NCI-H1436 (cell line): ENCODE measurements around the gene SPIB.
"Not testable (repeated sequence)": the region's sequence is repeated elsewhere in the genome, so short reads cannot be mapped to it uniquely, and the experiment has no call there.

Source experiments
- DNase-seq: peaks from one replicate; lab custom pipeline; 2025; lab: John Stamatoyannopoulos, UW

SPIB gene

DNA sequence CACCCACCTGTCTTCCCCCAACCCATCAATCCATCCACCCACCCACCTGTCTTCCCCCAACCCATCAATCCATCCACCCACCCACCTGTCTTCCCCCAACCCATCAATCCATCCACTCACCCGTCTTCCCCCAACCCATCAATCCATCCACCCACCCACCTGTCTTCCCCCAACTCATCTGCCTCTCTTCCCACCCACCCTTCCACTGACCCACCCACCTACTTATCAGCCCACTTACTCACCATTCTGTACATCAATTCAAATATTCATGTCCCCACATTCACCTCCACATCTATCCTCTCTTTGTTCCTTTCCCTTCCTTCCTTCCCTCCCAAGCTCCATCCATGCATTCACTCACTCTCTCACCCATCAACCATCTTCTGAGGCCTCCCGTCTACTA is 20.4 kb downstream of the SPIB start:
- not testable (repeated sequence) for DNase-seq

DNA sequence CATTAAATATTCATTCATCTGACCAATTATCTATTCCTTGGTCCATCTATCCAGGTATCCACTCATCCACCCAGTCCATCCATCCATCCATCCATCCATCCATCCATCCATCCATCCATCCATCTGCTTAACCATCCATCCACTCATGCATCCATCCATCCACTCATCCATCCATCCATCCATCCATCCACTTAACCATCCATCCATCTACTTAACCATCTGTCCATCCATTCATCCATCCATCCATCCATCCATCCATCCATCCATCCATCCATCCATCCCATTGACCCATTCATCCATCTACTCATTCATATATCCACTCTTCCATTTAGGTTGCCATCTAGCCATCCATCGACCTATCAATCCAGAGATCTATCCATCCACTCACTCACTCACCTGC is 25.3 kb downstream of the SPIB start:
- DNase-seq, result no peak

DNA sequence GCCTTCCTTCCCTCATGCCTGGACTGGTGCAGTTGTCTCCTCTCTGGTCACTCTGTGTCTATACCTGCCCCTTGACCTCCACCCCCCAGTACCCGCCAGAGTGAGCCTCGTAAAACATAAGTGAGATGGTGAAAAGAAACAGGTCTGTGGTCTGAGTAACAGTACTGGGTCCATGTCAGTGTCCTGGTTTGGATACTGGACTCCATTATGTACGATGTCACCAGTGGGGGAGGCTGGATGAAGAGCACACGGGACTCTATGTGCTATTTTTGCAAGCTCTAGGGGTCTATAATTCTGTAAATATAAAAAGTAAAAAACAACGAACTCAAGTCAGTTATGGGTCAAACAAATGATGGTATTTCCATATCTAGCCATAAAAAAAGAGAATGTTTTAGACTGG is 28.3 kb downstream of the SPIB start:
- no peak for DNase-seq

DNA sequence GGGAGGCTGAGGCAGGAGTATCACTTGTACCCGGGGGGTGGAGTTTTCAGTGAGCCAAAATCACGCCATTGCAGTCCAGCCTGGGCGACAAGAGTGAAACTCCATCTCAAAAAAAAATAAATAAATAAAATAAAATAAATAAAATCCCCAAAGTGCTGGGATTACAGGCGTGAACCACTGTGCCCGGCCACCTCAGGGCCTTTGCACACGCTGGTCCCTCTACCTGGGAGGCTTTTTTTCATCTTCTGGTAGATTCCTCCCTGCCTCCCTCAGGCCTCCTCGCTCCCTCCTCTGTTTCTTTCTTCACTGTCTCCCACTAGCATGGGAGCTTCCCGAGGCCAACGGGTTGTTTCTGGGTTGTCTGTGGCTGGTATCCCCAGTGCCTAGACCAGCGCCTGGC is 29.0 kb downstream of the SPIB start:
- no peak for DNase-seq

DNA sequence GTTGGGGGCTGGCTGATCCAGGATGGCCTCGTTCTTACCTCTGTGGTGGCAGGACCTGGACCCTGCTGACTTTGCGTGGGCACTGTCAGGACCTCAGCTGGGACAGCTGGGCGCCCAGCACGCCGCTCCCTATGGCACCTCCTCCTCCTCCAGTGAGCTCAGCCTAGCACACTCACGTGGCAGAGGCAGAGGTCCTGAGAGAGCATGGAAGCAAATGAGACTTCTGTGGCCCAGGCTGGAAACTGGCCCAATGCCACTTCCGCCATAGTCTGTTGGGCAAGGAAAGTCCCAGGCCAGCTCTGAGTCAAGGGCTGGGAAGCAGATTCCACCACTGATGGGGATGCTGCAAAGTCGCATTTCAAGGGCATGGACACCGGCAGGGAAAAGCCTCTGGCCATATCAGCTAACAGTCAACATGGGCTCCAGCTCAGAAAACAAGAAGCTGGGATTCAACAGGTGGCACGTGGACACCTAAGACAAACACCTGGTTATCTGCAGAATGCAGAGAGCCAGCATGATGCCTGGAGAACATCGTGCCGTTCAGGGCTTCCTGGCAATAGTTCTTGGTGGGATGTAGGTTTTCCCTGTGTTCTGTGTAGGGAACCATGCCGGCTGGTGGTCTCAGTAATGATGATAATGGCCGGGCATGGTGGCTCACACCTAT is 30.6 kb downstream of the SPIB start:
- DNase-seq, result no peak

DNA sequence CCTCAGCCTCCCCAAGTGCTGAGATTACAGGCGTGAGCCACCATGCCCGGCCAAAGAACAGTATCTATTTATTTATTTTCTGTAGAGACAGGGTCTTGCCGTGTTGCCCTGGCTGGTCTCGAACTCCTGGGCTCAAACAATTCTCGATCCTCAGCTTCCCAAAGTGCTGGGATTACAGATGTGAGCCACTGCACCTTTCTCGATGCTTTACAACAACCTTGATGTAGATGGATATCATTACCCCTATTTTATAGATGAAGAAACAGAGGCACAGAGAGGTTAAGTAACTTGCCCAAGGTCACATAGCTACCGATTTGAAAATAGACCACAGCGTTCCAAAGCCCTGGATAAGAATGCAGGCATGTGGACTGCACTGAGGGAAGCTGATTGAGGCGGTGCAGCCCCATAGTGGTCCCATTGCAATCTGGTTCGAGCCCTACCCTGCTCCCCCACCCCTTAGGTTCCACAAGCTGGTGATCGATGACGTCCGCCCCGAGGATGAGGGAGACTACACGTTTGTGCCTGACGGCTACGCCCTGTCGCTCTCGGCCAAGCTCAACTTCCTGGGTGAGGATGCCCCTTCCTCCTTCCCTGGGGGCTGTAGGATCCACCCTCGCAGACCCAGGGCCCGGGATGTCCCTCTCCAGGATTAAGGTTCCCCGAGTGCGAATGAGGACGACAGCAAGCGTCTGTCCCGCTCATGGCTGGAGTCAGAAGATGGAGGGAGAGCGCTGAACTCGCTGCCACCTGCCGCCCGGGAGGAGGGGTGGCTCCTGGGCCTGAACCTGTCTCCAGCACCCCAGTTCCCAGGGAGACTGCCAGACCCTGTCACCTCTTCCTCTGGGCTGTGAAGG is 31.9 kb downstream of the SPIB start:
- DNase-seq, result no peak

DNA sequence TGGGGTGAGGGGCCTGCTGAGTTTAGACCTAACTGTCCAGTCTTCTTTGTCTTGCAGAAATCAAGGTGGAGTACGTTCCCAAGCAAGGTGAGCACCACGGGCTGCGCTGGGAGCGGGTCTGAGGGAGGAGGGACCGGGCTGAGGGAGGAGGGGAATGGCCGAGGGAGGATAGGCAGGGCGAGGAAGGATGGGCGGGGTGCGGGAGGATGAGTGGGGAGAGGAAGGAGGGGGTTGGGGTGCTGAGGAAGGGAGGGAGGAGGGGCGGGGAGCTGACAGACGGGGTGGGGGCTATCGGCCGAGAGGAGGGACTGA is 32.4 kb downstream of the SPIB start:
- DNase-seq, result no peak

DNA sequence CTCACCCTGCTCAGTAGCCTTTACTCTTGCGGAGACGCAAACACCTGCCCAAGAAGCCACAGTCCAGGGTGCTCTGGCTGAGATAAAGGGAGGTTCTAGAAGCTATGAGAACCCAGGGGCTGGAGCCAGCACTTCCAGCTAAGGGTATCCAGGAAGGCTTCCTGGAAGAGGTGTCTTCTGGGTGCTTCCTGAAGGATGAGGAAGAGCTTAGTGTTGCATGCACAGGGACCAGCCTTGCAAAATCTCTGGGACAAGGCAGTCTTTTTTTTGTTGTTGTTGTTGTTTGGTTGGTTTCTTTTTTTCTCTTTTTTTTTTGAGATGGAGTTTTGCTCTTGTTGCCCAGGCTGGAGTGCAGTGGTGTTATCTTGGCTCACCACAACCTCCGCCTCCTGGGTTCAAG is 34.5 kb downstream of the SPIB start:
- no peak for DNase-seq

DNA sequence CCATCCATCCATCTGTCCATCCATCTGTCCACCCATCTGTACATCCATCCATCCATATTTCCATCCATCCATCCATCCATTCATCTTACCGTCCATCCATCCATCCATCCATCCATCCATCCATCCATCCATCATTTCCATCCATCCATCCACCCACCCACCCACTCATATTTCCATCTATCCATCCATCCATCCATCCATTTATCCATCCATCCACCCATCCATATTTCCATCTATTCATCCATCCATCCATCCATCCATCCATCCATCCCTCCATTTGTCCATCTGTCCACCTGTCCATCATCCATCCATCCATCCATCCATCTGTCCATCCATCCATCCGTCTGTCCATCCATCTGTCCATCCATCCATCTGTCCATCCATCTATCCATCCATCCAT is 37.3 kb downstream of the SPIB start:
- no peak for DNase-seq

DNA sequence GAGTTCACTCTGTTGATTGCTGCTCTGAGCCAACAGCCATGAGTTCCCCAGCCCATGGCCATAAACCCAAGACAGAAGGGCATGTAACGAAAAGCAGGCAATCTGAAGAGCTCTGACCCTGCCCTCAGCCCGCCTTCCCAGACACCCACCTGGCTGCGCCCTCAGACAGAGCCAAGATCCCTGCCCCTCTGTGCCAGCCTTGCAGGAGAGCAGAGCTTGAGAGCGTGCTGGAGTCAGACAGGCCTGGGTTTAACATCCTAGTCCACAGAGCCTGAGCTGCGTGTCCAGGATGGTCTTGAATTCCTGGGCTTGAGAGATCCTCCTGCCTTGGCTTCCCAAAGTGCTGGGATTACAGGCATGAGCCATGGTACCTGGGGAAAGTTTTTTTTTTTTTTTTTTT is 38.6 kb downstream of the SPIB start:
- no peak for DNase-seq

DNA sequence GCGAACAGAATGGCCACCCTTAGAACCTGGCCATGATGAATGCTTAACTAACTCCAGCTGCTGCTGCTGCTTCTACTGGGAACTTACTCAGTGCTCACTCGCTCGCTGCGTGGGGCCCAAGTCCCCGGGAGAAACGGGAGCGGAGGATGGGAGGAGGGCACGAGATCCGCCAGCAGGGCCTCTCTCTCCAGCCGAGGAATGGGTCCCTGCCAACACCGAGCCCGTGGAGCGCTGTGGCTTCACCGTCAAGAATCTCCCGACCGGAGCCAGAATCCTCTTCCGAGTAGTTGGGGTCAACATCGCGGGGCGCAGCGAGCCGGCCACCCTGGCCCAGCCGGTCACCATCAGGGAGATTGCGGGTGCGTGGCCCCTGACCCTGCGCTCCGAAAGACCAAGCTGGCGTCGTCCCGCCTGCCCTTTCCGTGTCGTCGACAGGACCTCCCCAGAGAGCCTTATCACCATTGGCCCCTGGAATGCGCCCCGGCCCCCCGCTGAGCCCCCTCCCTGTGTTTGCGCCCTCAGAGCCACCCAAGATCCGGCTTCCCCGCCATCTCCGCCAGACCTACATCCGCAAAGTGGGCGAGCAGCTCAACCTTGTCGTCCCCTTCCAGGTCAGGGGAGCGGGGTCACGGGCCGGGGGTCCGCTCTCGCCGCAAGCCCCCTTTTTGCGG is 39.8 kb downstream of the SPIB start:
- DNase-seq, result no peak

DNA sequence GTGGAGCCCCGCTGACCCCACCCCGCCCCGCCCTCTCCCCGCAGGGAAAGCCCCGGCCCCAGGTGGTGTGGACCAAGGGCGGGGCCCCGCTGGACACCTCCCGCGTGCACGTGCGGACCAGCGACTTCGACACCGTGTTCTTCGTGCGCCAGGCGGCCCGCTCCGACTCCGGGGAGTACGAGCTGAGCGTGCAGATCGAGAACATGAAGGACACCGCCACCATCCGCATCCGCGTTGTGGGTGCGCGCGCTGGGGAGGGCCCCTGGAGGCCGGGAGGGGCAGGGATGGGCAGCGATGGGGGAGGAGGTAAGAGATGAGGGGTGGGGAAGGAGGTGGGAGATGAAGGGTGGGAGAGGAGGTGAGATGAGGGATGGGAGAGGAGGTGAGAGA is 40.3 kb downstream of the SPIB start:
- DNase-seq, result no peak

DNA sequence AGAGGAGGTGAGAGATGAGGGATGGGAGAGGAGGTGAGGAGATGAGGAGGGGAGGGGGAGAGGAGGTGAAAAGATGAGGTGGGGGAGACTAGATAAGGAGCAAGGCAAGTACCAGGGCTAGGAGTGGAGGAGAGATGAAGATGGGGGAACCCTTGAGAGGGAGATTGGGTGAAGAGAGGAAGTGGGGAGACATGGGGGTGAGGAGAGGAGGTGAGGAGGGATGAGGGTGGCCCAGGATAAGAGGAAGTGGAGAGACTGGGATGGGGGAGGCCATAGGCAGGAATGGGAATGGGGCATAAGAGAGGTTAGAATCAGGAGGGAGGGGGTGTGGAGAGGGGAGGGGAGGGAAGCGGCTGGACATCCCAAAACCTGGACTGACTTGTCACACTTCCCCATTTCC is 40.9 kb downstream of the SPIB start:
- DNase-seq, result no peak

DNA sequence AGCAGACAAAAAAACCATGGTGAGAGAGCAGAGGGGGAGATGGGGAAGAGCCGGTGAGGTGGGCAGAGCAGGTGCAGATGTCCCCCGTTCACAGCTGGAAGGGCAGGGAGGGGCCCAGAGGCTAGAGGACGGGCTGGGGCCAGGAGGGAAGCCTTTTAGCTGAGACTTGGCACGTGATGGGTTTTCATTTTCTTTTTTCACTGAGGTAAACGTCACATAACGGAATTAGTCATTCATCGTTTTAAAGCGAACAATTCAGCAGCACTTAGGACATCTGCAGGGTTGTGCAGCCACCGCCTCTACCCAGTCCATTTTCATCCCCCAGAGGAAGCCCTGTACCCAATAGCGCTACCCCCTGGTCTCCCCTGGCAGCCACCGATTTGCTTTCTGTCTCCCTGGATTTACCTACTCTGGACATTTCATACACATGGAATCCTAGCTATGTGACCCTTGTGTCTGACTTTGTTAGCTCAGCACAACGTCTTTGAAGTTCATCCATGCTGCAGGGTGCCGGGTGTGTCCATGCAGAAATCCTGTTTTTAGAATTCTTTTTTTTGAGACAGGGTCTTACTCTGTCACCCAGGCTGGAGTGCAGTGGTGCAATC is 41.5 kb downstream of the SPIB start:
- DNase-seq, result no peak

DNA sequence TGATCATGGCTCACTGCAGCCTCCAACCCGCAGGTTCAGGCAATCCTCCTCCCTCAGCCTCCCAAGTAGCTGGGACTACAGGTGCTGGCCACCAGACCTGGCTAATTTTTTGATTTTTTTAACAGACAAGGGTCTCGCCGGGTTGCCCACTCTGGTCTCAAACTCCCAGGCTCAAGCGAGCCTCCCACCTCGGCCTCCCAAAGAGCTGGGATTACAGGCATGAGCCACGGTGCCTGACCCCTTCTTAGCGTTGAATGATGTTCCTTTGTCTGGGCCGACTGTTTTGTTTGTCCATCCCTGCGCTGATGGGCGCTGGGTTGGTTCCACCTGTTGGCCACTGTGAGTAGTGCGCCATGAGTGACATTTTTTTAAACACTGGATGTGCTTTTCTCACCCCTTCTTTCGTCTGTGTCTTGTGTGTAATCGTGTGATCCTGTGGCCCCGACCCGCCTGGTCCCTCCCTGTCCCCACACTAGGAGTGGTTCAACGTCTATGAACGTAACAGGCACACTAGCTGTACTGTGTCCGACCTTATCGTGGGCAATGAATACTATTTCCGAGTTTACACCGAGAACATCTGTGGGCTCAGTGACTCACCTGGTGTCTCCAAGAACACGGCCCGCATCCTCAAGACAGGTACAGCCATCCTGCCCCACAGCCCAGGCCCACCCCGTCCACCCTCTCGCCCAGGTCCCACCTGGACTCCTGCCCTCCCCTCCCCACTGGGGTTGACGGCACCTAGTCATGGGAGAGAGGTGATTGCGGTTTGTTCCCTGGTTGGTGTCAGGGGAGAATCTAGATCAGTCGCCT is 42.5 kb downstream of the SPIB start:
- DNase-seq, result peak; percentile 75

DNA sequence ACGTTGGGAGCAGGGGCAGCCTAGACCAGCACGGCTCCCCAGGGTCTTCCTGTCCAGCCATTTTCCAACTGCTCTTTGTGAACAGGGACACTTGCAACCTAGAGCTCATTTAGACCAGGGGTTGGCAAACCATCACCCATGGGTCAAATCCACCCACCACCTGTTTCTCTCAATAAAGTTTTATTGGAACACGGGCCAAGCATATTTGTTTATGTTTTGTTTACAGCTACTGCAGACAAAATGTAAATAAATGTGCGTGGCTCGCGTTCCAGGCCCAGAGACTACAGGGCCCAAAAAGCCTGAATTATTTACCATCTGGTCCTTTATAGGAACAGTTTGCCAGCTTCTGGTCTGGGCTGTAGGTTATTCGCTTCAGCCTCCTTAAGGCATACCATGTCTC is 44.2 kb downstream of the SPIB start:
- DNase-seq, result no peak

DNA sequence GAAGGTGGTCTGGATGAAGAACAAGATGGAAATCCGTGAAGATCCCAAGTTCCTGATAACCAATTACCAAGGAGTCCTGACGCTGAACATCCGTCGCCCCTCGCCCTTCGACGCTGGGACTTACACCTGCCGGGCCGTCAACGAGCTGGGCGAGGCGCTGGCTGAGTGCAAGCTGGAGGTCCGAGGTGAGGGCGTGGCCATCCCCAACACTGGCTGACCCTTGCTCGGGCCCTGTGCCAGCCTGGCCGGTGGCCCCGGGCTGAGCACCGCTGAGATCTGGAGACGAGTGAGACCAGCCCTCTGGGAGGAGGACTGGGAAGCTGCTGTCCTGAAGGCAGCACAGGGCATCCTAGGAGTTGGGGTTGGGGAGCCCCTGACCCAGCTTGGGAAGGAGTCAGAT is 45.6 kb downstream of the SPIB start:
- no peak for DNase-seq

DNA sequence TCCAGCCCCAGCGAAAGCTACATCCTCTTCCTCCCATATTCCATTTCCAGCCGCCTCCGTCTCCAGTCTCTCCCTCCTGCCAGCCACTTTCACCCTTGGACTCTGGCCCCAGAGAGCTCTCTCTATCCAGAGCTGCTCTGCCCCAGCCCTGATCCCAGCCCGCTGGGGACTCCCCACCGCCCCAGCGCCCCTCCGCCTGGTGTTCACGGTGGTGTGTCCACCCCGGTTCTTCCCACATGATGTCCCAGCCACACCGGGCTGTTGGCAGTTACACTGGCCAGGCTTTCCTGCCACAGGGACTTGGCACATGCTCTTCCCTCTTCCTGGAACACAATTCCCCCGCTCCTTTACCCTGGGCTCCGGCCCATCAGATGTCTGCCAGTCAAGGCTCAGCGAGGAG is 46.3 kb downstream of the SPIB start:
- DNase-seq, result no peak

DNA sequence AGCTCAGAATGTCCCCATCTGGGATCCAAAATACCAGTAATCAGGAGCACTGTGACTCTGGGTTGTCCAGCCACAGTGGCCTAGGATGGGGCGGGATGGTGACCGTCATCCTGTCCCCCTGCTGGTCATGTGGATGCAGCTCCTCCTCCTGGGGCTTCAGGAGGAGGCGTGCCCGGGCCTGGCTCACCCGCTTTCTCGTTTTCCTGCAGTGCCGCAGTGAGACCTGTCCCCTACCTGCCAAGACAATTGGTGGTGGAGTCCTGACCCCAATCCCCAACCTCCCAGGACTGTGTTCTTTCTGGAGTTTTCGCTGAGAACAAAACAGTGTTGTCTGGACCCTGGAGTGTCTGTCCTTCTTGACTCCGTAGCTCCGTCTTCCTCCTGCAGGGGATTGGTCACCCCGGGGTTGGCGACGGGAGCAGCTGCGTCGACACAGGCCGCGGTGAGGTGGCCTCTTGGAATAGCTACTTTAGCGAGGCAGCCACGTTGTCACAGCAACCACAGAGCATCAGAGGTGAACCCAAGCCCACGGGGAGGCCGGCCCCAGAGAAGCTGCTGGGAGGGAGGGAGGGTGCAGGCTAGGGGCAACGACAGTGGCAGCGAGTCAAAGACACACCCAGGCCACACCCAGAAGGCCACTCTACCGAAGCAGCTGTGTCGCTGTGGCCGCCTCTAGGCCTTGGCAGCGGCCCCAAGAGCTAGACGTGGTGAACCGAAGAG is 47.4 kb downstream of the SPIB start:
- peak; percentile 7 for DNase-seq

DNA sequence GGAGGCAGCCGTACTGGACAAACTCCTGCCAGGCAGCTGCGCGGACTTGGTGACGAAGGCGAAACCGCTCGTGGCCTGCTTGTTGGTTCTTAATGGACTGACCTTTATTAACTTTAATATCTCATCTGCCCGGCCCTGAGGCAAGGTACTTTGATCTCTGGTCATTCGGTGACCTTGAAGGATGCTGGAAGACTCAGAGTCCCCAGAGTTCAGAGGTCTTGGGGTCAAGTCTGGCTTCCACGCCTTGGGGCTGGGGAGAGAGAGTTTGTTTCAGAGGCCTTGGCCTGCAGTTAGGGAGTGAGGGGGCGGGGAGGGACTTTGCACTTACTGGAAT is 47.9 kb downstream of the SPIB start:
- no peak for DNase-seq

DNA sequence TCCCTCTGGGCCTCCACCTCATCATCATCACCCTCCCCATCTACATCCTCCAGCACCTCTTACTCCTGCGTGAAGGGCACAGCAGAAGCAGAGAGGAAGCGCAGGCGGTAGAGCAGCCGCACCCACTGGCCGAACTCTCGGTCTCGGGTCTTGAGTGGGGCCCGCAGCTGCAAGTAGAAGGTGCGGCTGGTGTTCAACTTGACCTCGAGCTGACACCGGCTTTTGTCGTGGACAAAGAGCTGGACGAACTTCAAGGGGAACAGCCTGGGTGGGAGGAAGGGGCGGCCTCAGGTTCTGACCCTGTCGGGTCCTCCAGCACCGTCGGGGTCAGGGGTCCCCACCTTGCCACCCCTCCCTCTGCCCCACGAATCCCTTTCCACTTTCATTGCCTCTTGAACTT is 48.8 kb downstream of the SPIB start:
- DNase-seq, result no peak

DNA sequence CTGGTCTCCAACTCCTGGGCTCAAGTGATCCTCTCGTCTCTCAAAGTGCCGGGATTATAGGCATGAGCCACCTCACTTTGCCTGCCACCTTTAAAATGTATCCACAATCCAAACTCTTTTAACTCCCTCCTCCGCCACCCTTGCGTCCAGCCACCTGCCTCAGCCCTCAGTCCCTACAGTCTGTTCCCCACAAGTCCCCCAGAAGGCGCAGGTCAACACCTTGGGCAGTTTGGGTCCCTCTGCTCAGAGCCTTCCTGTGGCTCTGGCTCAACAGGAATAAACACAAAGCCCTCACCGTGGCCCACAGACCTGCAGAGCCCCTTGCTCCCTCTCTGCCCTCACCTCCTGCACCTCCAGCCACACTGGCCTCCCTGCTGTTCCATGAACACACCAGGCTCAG is 50.1 kb downstream of the SPIB start:
- no peak for DNase-seq
